ENCODE results near the gene STAC3.

GRCh38 chr12:57237596-57237931 is 13.4 kb downstream of the STAC3 start:
- TF ChIP-seq POLR2A (IDR thresholded peaks at IDR 0.05; ENCODE audit: borderline replicate concordance, extremely low read depth, insufficient read depth, insufficient read length), result no peak
- TF ChIP-seq CTCF (IDR thresholded peaks at IDR 0.05 in 2 of 3, conservative IDR thresholded peaks at IDR 0.05 in 1 of 3; ENCODE audit: borderline replicate concordance in 1 of 3, insufficient read depth in 1 of 3, low read depth in 2 of 3, low read length in 2 of 3), result no peak
- TF ChIP-seq CBX3 (IDR thresholded peaks at IDR 0.05; ENCODE audit: low read depth), result no peak
- no peak for TF ChIP-seq JUND (IDR thresholded peaks at IDR 0.05)
- no peak for TF ChIP-seq REST (IDR thresholded peaks at IDR 0.05; ENCODE audit: low read depth)
- no peak for TF ChIP-seq EZH2 (IDR thresholded peaks at IDR 0.05)
- no peak for TF ChIP-seq EZH2phosphoT487 (IDR thresholded peaks at IDR 0.05; ENCODE audit: borderline replicate concordance)
- no peak for TF ChIP-seq SRF (IDR thresholded peaks at IDR 0.05; ENCODE audit: low read depth)
- TF ChIP-seq EGR1 (IDR thresholded peaks at IDR 0.05; ENCODE audit: low read depth), result no peak
- no peak for TF ChIP-seq ZFX (IDR thresholded peaks at IDR 0.05)
- TF ChIP-seq POLR2AphosphoS5 (IDR thresholded peaks at IDR 0.05; ENCODE audit: low read depth, low read length), result no peak
- no peak for TF ChIP-seq ATF3 (IDR thresholded peaks at IDR 0.05)
